GM18526 (cell line): ENCODE data around the gene HSPB1.

Source experiments
- POLR2A ChIP-seq: IDR thresholded peaks from 3 replicates; pipeline ENCODE4 v1.6.1; 2011; ENCODE audit not compliant: insufficient read length; ENCODE audit errors: extremely low read depth

HSPB1 gene

DNA sequence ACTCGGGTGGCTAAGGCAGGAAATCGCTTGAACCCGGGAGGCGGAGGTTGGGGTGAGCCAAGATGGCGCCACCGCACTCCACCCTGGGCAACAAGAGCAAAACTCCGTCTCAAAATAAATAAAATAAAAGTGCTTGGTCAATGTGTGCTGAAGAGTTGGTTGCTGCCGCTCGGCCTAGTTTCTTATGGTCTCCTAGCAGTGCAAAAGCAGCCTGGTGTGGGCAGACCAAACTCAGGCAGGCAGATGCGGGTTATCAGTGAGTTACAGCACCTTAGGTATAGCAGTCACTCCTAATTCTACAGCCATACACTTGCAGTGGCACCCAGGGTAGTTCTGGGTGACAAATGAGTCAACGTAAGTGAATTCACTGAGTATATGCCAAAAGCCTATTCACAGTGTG lies 22.6 kb downstream of the HSPB1 start:
- no peak for TF ChIP-seq POLR2A

DNA sequence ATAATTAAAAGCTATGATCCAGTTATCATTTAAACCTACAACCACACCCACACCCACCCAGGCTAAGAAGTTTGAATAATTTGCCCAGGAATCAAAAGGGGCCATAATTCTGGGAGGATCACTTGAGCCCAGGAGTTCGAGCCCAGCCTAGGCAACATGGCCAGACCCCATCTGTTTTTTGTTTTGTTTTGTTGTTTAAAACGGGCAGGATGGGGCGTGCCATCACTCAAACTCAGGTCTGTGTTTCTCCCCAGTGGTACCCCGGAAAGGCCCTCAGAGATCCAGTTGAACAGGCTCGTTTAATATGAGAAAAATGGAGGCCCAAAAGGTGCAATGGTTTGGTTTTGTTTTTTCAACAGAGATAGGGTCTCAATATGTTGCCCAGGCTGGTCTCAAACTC lies 23.3 kb downstream of the HSPB1 start:
- no peak for TF ChIP-seq POLR2A

DNA sequence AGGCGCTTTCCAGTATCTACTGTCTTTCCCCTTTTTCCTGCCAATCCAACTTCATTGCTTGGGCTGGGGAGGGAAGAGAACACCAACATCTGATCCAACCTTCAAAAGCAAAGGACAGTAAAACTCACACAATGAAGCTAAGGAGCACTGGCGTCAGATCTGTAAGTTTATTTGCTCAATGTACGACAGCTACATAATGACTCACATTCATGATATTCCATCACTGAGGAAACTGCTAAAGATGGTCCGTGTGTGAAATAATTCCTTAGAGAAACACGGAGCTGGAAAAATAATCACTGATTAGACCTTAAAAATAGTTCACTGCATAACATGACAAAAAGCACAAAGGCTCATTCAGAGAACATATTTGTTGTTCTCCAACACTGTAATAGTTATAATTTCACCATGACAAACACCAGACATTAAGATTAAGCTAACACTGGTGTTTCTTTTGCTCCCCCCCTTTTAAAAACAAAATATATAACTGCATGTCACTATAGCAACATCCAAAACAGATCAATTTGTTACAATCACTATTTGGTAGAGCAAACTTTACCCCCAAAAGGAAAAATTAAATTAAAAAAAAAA lies 24.3 kb downstream of the HSPB1 start:
- TF ChIP-seq POLR2A, result no peak

DNA sequence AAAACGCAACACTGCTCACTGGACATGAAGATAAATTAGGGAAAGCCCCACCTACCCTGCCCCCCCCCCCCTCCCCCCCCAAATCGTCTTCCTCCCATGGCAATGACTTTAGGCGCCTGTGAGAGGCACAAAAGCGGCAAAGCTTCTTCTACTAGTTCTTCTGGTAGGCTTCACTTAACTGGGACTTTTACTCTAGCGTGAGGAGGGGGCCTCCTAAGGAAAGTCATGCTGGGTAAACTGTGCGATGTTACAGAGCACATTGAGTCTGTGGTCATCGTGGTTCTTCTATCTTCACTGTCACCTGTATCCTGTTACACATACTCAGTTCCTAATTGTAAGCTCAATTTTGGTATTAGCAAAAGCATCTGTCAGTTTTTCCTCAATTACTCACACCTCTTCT lies 25.1 kb downstream of the HSPB1 start:
- no peak for TF ChIP-seq POLR2A

DNA sequence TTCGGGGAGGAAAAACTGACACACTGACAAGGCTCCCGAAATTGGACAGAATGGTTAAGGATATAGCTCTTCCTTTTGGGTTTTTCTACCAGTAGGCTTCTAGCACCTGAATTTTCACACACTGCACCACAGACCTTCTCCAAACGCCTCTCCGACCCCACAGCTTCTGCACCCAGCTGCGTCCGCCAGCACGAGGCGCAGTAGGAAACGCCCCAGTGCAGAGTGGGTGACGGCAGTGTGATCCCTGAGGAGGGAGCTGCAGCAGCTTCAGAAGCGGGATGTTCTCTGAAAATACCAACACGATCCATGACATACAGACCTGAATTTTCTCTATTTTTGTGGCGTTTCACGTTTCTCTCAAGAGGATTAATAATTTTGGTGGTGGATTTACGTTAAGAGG lies 25.9 kb downstream of the HSPB1 start:
- TF ChIP-seq POLR2A, result no peak

DNA sequence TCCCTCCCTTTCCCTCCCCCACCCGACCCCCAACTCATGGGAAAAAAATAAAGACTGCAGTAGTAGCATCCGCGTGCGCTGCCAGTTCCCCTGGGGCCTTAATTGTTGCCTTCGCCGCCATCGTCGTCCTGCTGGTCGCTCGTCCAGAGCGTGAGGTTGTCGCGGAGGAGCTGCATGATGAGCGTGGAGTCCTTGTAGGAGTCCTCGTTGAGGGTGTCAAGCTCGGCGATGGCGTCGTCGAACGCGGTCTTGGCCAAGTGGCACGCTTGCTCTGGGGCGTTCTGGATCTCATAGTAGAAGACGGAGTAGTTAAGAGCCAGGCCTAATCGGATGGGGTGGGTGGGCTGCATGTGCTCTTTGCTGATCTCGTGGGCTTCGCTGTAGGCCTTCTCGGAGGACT lies 27.0 kb downstream of the HSPB1 start:
- TF ChIP-seq POLR2A, result no peak

DNA sequence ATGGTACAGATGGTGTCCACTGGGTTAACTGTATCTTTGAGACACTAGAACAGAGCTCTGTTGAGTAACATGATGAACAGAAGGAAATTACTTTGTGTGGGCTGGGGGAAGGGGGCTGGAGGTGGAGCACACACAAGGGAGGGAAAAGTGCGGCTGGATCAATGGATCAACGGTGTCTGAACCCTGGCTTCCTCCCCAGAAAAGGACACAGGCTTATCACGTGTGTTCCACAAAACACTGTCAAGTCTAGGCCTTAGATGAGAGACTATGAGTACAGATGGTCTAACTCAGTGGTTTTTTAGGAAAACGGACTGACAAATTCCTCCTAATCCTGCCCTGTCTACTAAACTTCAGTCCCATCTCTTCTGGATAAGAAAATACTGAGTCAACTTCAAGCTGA lies 27.8 kb downstream of the HSPB1 start:
- TF ChIP-seq POLR2A, result no peak

DNA sequence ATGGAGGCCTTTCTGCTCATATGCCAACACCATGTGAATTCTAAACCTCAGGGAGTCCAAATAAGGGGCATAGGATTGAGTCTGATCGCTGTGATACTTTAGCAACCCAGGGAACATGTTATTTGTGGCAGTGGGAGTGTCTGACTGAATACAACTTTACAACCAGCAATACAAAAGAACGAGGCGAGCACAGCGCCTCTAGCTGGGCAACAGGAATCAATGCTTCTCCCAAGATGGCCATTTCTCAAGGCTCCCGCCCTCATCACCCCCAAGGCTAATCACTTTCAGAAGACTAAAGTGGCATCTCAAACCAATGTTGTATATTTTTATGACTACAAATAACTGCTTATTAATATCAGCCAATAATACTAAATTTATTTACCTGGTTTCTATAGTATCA lies 28.2 kb downstream of the HSPB1 start:
- no peak for TF ChIP-seq POLR2A

DNA sequence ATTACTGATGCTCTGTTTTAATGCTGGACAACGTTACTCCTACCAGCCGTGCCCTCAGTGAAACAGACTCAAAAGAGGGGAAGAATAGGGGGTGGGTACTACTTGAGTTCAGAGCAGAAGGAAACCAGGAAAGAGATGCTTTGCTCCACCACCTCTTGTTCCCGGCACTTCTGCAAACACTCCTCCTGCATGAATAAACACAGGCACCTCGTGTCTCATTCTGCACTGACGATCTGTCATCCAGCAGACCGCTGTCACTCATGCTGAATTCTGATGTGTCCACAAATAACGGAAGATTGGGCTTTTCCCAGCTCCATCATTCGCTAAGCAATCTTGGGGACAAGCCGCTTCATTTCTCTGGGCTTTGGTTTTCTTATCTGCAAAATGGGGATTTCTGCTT lies 29.6 kb downstream of the HSPB1 start:
- no peak for TF ChIP-seq POLR2A

DNA sequence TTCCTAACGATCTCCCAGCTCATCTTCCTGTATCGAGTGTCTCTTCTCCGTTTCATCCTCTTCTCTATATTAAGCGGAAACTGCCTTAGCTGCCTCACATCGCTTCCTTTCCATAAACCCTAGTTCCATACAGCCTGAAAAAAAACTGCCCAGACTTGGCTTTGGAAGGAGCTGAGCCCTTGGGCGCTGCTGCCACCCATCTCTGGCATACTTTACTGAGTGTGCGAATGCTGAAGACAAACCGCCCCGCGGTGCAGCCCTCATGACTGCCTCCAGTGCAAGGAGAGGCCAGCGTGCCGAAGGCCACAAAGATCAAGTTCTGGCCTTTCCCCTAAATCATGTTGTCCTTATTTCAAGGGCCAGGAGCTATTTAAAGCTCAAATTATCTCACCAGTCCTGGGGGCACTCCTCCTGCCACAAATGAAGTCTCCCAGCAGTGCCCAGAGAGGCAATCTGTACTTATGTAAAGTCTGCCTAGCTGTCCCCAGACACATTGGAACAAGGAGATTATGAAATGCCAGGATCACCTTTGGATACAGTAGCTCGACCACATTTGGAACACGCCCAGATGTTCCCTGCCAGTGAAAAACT lies 31.1 kb downstream of the HSPB1 start:
- no peak for TF ChIP-seq POLR2A

DNA sequence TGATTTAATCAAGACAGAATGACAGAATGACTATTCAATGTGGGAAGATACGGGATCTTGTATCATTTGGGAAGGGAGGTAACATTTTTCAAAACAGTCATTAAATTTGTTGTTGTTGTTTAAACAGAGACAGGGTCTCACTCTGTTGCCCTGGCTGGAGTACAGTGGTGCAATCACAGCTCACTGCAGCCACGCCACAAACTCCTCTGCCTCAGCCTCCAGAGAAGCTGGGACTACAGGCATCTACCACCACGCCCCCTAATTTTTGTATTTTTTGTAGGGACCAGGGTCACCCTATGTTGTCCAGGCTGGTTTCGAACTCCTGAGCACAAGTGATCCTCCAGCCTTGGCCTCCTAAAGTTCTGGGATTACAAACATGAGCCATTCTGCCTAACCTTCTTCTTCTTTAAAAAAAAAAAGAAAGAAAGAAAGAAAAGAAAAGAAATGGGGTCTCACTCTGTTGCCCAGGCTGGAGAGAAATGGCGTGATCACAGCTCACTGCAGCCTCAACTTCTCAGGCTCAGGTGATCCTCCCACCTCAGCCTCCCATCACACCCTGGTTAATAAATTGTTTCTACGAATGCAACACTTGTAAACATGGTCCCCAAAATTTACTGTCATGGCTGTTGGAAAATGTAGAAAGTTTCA lies 32.0 kb downstream of the HSPB1 start:
- no peak for TF ChIP-seq POLR2A

DNA sequence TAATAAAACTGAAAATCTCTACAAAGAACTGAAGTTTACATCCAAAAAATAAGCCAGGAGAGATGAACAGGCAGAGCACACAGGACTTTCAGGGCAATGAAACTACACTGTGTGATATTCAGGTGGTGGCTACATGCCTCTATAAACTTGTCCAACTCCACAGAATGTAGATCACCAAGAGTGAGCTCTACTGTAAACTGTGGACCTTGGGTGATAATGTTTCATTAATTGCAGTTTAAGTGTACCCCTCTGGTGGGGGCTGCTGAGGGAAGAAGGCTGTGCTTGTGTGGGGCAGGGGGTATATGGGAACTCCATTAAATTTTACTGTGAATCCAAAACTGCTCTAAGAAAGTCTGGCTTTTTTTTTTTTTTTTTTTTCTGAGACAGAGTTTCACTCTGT lies 33.6 kb downstream of the HSPB1 start:
- no peak for TF ChIP-seq POLR2A

DNA sequence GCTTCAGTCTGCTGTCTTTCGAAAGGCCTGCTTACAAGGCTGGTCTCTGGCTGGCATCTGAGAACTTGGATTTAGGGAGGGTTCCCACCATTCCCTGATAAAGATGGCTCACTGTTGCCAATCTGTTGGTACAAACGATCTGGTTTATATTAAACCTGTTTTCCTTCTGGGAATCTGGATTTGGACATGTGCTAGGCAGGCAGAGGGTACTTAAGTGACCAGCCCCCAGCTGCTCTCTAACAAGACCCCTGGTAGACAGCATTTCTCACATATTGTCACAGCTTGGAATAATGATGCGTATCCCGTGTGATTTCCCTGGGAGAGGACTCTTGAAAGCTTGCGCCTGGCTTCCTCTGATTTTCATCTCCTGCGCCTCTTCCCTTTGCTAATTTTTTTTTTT lies 34.7 kb downstream of the HSPB1 start:
- no peak for TF ChIP-seq POLR2A

DNA sequence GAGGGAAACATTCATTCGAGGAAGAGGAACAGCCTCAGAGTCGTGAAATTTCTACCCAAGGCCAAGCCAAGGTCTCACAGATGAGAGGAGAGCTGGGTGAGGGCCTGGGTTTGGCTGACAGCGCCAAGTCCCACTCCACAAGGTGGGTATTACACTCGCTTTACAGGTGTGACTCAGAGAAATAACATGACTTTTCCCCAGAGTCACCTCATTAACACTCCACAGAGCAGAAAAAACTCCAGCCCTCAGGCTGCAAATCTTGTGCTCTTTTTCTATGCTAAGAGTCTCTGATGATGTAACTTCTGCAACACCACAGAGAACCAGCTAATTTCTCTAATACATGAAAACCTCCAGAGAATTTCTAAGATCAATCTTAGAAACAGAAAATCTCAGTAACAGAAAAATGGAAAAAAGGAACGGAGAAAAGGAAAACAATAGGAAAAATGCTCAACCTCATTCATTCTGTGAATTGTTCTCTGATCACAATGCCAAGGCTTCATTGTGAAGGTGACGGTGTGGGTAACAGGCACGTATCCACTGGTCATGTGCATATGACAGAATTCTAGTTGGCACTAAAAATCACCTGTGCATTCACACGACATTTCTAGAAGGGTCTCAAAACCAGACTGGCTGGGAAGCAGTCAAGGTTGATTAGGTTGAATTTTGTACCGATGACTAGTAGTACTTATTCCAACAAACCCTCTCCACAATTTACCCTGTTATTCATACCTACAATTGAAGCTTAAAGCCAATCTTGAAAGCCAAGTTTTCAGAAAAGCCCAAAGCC lies 36.0 kb downstream of the HSPB1 start:
- TF ChIP-seq POLR2A, result no peak

DNA sequence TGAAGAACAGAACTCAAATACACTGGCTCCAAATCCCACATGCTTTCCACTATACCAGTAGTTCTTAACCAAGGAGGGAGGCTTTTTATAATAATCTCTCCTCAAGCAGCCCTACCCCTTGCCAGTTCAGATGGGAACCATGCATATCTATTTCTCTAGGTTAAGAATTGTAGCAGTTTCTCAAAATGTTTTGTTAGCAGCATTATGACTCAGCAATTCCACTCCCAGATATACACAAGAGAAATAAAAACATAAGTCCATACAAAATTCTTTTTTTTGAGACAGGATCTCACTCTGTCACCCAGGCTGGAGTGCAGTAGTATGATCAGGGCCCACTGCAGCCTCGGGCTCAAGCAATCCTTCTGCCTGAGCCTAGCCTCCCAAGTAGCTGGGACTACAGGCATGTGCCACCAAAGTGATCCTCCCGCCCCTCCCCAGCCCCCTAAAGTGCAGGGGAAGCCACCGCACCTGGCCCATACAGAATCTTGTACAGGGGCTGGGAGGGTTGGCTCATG lies 38.2 kb downstream of the HSPB1 start:
- no peak for TF ChIP-seq POLR2A

DNA sequence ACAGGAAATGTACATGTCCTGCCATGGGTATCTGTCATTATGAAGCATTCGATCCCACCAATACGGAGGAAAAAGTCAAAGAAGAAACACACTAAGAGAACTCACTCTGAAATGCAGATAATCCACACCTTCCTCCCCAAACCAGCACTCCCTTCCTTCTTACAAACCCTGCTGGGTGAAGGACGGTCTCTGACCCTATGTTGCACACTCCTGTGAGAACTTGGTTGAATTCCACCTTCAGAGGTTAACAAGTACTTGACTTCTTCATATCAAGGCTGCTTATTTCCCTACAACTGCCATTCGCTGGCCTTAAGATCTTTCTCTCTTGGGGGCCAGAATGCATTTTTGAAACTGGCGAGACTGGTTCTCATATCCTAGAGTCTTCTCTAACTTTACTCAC lies 39.7 kb downstream of the HSPB1 start:
- TF ChIP-seq POLR2A, result no peak

DNA sequence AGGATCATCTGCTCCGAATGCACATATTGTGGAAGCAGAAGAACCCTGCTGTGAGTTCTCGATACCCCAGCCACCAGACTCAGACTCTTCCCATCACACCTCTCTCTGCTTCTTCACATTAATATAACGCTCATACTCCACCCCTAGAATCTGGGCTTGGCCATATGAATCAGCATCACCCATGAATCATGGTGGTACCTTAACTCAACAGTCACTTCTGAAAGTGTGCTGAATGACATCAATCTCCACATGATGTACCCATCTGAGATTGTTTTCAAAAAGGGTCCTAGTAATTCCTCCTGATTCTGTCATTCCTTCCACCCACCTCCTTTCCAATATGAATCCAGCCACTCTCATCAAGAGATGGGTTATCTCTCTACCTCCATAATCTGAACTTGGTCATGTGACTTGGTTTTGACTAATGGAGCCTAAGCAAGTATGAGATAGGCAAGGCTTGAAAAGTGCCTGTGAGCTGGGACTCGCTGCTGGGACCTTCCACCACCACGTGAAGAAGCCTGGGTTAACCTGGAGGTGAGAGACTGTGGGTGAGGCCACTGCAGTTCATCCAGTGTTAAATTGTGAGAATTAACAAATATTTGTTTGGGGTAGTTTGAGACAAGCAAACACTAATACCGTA lies 40.9 kb downstream of the HSPB1 start:
- no peak for TF ChIP-seq POLR2A
